ENCODE results near the gene PDCD10.

PDCD10 gene

GRCh38 chr3:167734498-167735232 is at the start of gene PDCD10:
Gene PDCD10 (minus strand): TSS chr3:167734892. CDS start chr3:167720157, 14,735 bp downstream.
- peak; percentile 82 for DNase-seq (ENCODE audit: low read depth)

GRCh38 chr3:167783781-167784180 is 49.1 kb upstream of the PDCD10 start:
- DNase-seq (ENCODE audit: low read depth), result no peak

GRCh38 chr3:167780214-167780883 is 45.7 kb upstream of the PDCD10 start:
- no peak for DNase-seq (ENCODE audit: low read depth)

- DNase-seq (ENCODE audit: low read depth), result no peak
These were observed 42.7 kb upstream of the PDCD10 start for GRCh38 chr3:167777356-167777755.

GRCh38 chr3:167776066-167776685 is 41.5 kb upstream of the PDCD10 start:
- no peak for DNase-seq (ENCODE audit: low read depth)

- no peak for DNase-seq (ENCODE audit: low read depth)
These were observed 38.9 kb upstream of the PDCD10 start for GRCh38 chr3:167773584-167773983.

- DNase-seq (ENCODE audit: low read depth), result no peak
These were observed 38.3 kb upstream of the PDCD10 start for GRCh38 chr3:167772992-167773391.

- no peak for DNase-seq (ENCODE audit: low read depth)
These were observed 27.6 kb upstream of the PDCD10 start for GRCh38 chr3:167762296-167762695.

- no peak for DNase-seq (ENCODE audit: low read depth)
These were observed 26.6 kb upstream of the PDCD10 start for GRCh38 chr3:167761302-167761701.

GRCh38 chr3:167754049-167754448 is 19.4 kb upstream of the PDCD10 start:
- no peak for DNase-seq (ENCODE audit: low read depth)

- no peak for DNase-seq (ENCODE audit: low read depth)
These were observed 15.7 kb upstream of the PDCD10 start for GRCh38 chr3:167750272-167750971.

GRCh38 chr3:167749728-167750127 is 15.0 kb upstream of the PDCD10 start:
- no peak for DNase-seq (ENCODE audit: low read depth)

- DNase-seq (ENCODE audit: low read depth), result no peak
These were observed 14.5 kb upstream of the PDCD10 start for GRCh38 chr3:167749209-167749608.

GRCh38 chr3:167743799-167744198 is 9.1 kb upstream of the PDCD10 start:
- DNase-seq (ENCODE audit: low read depth), result no peak

GRCh38 chr3:167742338-167742737 is 7.6 kb upstream of the PDCD10 start:
- DNase-seq (ENCODE audit: low read depth), result no peak

- DNase-seq (ENCODE audit: low read depth), result no peak
These were observed 6.4 kb upstream of the PDCD10 start for GRCh38 chr3:167740961-167741587.

GRCh38 chr3:167739190-167739810 is 4.6 kb upstream of the PDCD10 start:
- DNase-seq (ENCODE audit: low read depth), result no peak

GRCh38 chr3:167738037-167738436 is 3.3 kb upstream of the PDCD10 start:
- no peak for DNase-seq (ENCODE audit: low read depth)

GRCh38 chr3:167736997-167737396 is 2.3 kb upstream of the PDCD10 start:
- no peak for DNase-seq (ENCODE audit: low read depth)

GRCh38 chr3:167736264-167736787 is 1.6 kb upstream of the PDCD10 start:
- DNase-seq (ENCODE audit: low read depth), result no peak

All from CMK (cell line).